Activated CD8-positive, alpha-beta memory T cell treated with anti-CD3 and anti-CD28 coated beads, Interleukin-2, amount 10 ng/mL, durations not matched to agents 7 days and 5 days (primary cell): Measurements from ENCODE around the gene NKG7. TPM values are rescaled to one million over a fixed set of nuclear protein-coding genes. Genes with fewer than 3 reads are reported as not detected.
"Not testable (repeated sequence)": the region's sequence is repeated elsewhere in the genome, so short reads cannot be mapped to it uniquely, and the experiment has no call there.

Source experiments
- ATAC-seq: fragments of 150-1000 bp; cut with Tn5 transposase; one replicate; pipeline ENCODE4 v1.10.0; 2021; ENCODE audit warnings: moderate library complexity
- CTCF ChIA-PET: fragments of 350-600 bp; sonication (Branson Sonifier 250); formaldehyde crosslinking; loops from one replicate; lab custom pipeline; 2021; ENCODE audit warnings: antibody characterized with exemption; lab: Charles Lee
- DNase-seq: peaks from one replicate; pipeline ENCODE4 v3.0.0-alpha.2; 2020
- H3K27ac Mint-ChIP-seq: one replicate; pipeline ENCODE4 v1.8.0; 2021; ENCODE audit warnings: mild to moderate bottlenecking, mixed read lengths
- H3K27me3 Mint-ChIP-seq: one replicate; pipeline ENCODE4 v1.8.0; 2021; ENCODE audit warnings: mixed read lengths
- H3K36me3 Mint-ChIP-seq: one replicate; pipeline ENCODE4 v1.8.0; 2021; ENCODE audit warnings: mild to moderate bottlenecking, mixed read lengths
- H3K4me1 Mint-ChIP-seq: one replicate; pipeline ENCODE4 v1.8.0; 2021; ENCODE audit warnings: mixed read lengths
- H3K4me3 Mint-ChIP-seq: one replicate; pipeline ENCODE4 v1.8.0; 2021; ENCODE audit warnings: mild to moderate bottlenecking, moderate library complexity, mixed read lengths
- H3K9me3 Mint-ChIP-seq: one replicate; pipeline ENCODE4 v1.8.0; 2022; ENCODE audit warnings: low read depth, mixed read lengths
- total RNA-seq, 2 experiments: library from RNA; stranded (reverse); gene quantifications; one replicate each; pipeline ENCODE4 v1.2.3, GENCODE V29; 2021

Gene NKG7
- 1,000 to 10,000 TPM in 1 of 2 experiments, 100 to 1,000 TPM in 1; 852 to 1,014 TPM for total RNA-seq

- CTCF ChIA-PET = interaction anchor here (1.1 to 7.9 kb wide), 9 partner anchors 17 to 124 kb away, joined by 3 to 97 read pairs (median 4); partner anchors contain the start of gene C19orf84
- DNase-seq (peak; percentile 98), ATAC-seq (peak; percentile 71)
- Mint-ChIP-seq H3K27ac (peak within 1 kb of the TSS; percentile 98), H3K36me3 (peaks cover 31% of the 10 kb centered on the region), H3K27me3 (no peaks in the 10 kb centered on the region), H3K4me3 (peak within 1 kb of the TSS; percentile 97), H3K4me1 (peaks cover 54% of the 10 kb centered on the region), H3K9me3 (no peaks in the 10 kb centered on the region)
These were observed at the start of gene NKG7 for GRCh38 chr19:51372649-51373504. TSS of gene NKG7 (minus strand) at chr19:51372654. CDS start at chr19:51372535, 119 bp downstream.

GRCh38 chr19:51422053-51422448, 49.6 kb upstream of the NKG7 start:
- Mint-ChIP-seq H3K4me1 (peaks cover 17% of the 10 kb centered on the region), H3K4me3 (no peak overlapping the region)
- CTCF ChIA-PET = interaction anchor here (0.5 to 7.2 kb wide), 24 partner anchors 8 to 815 kb away, joined by 3 to 108 read pairs (median 4); partner anchors contain the start of genes NKG7 and VSIG10L

GRCh38 chr19:51421229-51422052, 49.0 kb upstream of the NKG7 start:
- H3K4me3 Mint-ChIP-seq = no peak overlapping the region
- no peak overlapping the region for H3K27ac Mint-ChIP-seq
- H3K27me3 Mint-ChIP-seq = peaks cover 18% of the 10 kb centered on the region
- no peak for DNase-seq
- H3K4me1 Mint-ChIP-seq = peaks cover 22% of the 10 kb centered on the region
- H3K9me3 Mint-ChIP-seq = no peaks in the 10 kb centered on the region
- no peak for ATAC-seq
- CTCF ChIA-PET = interaction anchor here (0.5 to 7.2 kb wide), 25 partner anchors 8 to 816 kb away, joined by 3 to 108 read pairs (median 3); partner anchors contain the start of genes NKG7 and VSIG10L
- H3K36me3 Mint-ChIP-seq = no peaks in the 10 kb centered on the region

More at GRCh38 chr19:51422053-51422448, 49.6 kb upstream of the NKG7 start:
- DNase-seq (peak; percentile 90), ATAC-seq (peak; percentile 83)
- Mint-ChIP-seq H3K27me3 (peaks cover 18% of the 10 kb centered on the region), H3K36me3 (no peaks in the 10 kb centered on the region), H3K9me3 (no peaks in the 10 kb centered on the region), H3K27ac (no peak overlapping the region)

- not testable (repeated sequence) for H3K27ac Mint-ChIP-seq, ATAC-seq, H3K9me3 Mint-ChIP-seq, DNase-seq, H3K4me3 Mint-ChIP-seq, H3K36me3 Mint-ChIP-seq
- CTCF ChIA-PET = interaction anchor here (0.8 to 7.2 kb wide), 10 partner anchors 9 to 357 kb away, joined by 3 to 108 read pairs (median 10); no protein-coding TSS in a partner anchor
- Mint-ChIP-seq H3K27me3 (peaks cover 14% of the 10 kb centered on the region), H3K4me1 (peaks cover 22% of the 10 kb centered on the region)
These were observed 48.1 kb upstream of the NKG7 start for GRCh38 chr19:51420511-51420910.

GRCh38 chr19:51418707-51419106, 46.3 kb upstream of the NKG7 start:
- Mint-ChIP-seq H3K4me3 (no peak overlapping the region), H3K36me3 (no peaks in the 10 kb centered on the region), H3K4me1 (peaks cover 22% of the 10 kb centered on the region), H3K27me3 (peaks cover 12% of the 10 kb centered on the region), H3K9me3 (no peaks in the 10 kb centered on the region), H3K27ac (no peak overlapping the region)
- DNase-seq (no peak), ATAC-seq (no peak)
- CTCF ChIA-PET = interaction anchor here (0.9 to 7.2 kb wide), 6 partner anchors 9 to 238 kb away, joined by 3 to 108 read pairs (median 6); no protein-coding TSS in a partner anchor

- CTCF ChIA-PET = interaction anchor here (0.7 to 7.2 kb wide), 14 partner anchors 9 to 249 kb away, joined by 3 to 108 read pairs (median 4); no protein-coding TSS in a partner anchor
- peak overlapping the region; percentile 62 for H3K27ac Mint-ChIP-seq
- H3K36me3 Mint-ChIP-seq = no peaks in the 10 kb centered on the region
- ATAC-seq = no peak
- peaks cover 22% of the 10 kb centered on the region for H3K4me1 Mint-ChIP-seq
- no peaks in the 10 kb centered on the region for H3K9me3 Mint-ChIP-seq
- H3K4me3 Mint-ChIP-seq = peak overlapping the region; percentile 21
- peaks cover 11% of the 10 kb centered on the region for H3K27me3 Mint-ChIP-seq
- no peak for DNase-seq
These were observed 45.3 kb upstream of the NKG7 start for GRCh38 chr19:51417810-51418157.

- ATAC-seq (peak; percentile 68), DNase-seq (peak; percentile 56)
- H3K4me3 Mint-ChIP-seq = peak within 1 kb of the TSS; percentile 21
- peak within 1 kb of the TSS; percentile 62 for H3K27ac Mint-ChIP-seq
- no peaks in the 10 kb centered on the region for H3K9me3 Mint-ChIP-seq
- peaks cover 11% of the 10 kb centered on the region for H3K27me3 Mint-ChIP-seq
- CTCF ChIA-PET = interaction anchor here (0.7 to 7.2 kb wide), 11 partner anchors 9 to 249 kb away, joined by 3 to 108 read pairs (median 4); no protein-coding TSS in a partner anchor
- H3K36me3 Mint-ChIP-seq = no peaks in the 10 kb centered on the region
- H3K4me1 Mint-ChIP-seq = peaks cover 22% of the 10 kb centered on the region
These were observed 44.8 kb upstream of the NKG7 start, which contains the start of gene SIGLEC10 for GRCh38 chr19:51417107-51417809. TSS of gene SIGLEC10 (minus strand) at chr19:51417642. CDS start at chr19:51417581, 61 bp downstream.

GRCh38 chr19:51416422-51416821, 44.0 kb upstream of the NKG7 start:
- Mint-ChIP-seq H3K4me1 (peaks cover 22% of the 10 kb centered on the region), H3K27me3 (peaks cover 11% of the 10 kb centered on the region)
- not testable (repeated sequence) for ATAC-seq, DNase-seq, H3K27ac Mint-ChIP-seq, H3K9me3 Mint-ChIP-seq, H3K36me3 Mint-ChIP-seq, H3K4me3 Mint-ChIP-seq
- CTCF ChIA-PET = interaction anchor here (1.5 to 7.2 kb wide), 3 partner anchors 22 to 76 kb away, joined by 3 to 108 read pairs (median 5); no protein-coding TSS in a partner anchor

GRCh38 chr19:51415187-51415586, 42.7 kb upstream of the NKG7 start:
- Mint-ChIP-seq H3K4me3 (no peak overlapping the region), H3K36me3 (no peaks in the 10 kb centered on the region), H3K9me3 (no peaks in the 10 kb centered on the region), H3K27me3 (peaks cover 6% of the 10 kb centered on the region), H3K4me1 (peaks cover 17% of the 10 kb centered on the region), H3K27ac (no peak overlapping the region)
- ATAC-seq (no peak), DNase-seq (no peak)
- CTCF ChIA-PET = no interaction called here

- no peak for DNase-seq
- Mint-ChIP-seq H3K4me1 (peaks cover 10% of the 10 kb centered on the region), H3K4me3 (no peak overlapping the region), H3K27ac (no peak overlapping the region), H3K27me3 (no peaks in the 10 kb centered on the region), H3K36me3 (no peaks in the 10 kb centered on the region), H3K9me3 (no peaks in the 10 kb centered on the region)
- no peak for ATAC-seq
- CTCF ChIA-PET = interaction anchor here (1.1 kb wide), 1 partner anchor 9 kb away, joined by 3 read pairs; no protein-coding TSS in a partner anchor
These were observed 38.7 kb upstream of the NKG7 start for GRCh38 chr19:51410950-51411748.

GRCh38 chr19:51407511-51408131, 35.2 kb upstream of the NKG7 start:
- Mint-ChIP-seq H3K4me1 (peaks cover 10% of the 10 kb centered on the region), H3K4me3 (no peak overlapping the region), H3K27ac (no peak overlapping the region), H3K27me3 (no peaks in the 10 kb centered on the region), H3K36me3 (peaks cover 14% of the 10 kb centered on the region), H3K9me3 (peaks cover 2% of the 10 kb centered on the region)
- ATAC-seq (peak; percentile 60), DNase-seq (peak; percentile 62)
- CTCF ChIA-PET = interaction anchor here (0.7 to 2.7 kb wide), 17 partner anchors 9 to 111 kb away, joined by 3 to 28 read pairs (median 4); partner anchors contain the start of genes ETFB, NKG7, SIGLEC10 and VSIG10L
